ENCODE data around the gene RPS15.

Gene RPS15

DNA sequence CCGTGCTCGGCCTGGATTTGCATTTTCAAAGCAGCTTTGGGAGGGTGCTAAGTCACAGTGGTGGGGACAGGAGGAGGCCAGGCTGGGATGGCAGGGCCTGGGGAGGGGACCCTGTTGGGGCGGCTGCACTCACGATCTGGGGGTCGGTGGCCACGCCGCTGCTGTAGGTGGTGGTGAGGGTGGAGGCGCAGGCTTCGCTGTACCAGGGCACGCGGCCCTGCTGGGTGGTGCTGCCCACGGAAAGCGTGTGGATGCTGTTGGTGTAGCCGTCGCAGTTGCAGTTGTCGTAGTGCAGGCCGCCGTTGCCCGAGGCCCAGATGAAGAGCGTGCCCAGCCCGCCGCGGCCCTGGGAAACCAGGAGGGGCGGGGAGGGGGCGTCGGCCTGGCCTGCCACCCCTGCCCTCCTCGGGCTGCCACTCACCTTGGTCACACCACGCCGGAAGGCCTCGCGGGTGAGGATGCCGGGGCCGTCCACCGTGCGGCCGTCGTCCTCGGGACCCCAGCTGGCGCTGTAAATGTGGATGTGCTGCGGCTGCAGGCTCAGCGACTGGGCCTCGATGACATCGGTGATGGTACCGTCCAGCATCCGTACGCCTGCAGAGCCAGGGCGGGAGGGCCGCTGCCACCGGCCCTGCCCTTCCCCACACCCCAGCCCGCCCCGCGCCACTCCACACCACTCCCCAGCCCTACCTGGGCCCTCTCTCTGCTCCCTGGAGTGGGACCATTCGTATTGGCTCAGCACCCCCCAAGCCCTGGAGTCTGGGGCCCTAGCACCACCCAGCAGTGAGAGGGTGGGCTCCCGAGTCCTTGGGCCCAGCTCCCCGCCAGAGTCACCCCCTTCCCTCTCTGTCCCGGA lies 48.8 kb downstream of the RPS15 start:
- TF ChIP-seq ZNF70 (CRISPR knock-in tag; IDR thresholded peaks at IDR 0.05) = no peak
- no peak for TF ChIP-seq ZC3H10 (CRISPR knock-in tag; IDR thresholded peaks at IDR 0.05)
- no peak for TF ChIP-seq POU6F1 (CRISPR knock-in tag; IDR thresholded peaks at IDR 0.05; ENCODE audit: borderline replicate concordance, low read depth)
- TF ChIP-seq ZNF565 (CRISPR knock-in tag; conservative IDR thresholded peaks at IDR 0.05; ENCODE audit: low read depth) = no peak
- no peak for TF ChIP-seq RARB (CRISPR knock-in tag; IDR thresholded peaks at IDR 0.05)
- TF ChIP-seq, protein P1, sequence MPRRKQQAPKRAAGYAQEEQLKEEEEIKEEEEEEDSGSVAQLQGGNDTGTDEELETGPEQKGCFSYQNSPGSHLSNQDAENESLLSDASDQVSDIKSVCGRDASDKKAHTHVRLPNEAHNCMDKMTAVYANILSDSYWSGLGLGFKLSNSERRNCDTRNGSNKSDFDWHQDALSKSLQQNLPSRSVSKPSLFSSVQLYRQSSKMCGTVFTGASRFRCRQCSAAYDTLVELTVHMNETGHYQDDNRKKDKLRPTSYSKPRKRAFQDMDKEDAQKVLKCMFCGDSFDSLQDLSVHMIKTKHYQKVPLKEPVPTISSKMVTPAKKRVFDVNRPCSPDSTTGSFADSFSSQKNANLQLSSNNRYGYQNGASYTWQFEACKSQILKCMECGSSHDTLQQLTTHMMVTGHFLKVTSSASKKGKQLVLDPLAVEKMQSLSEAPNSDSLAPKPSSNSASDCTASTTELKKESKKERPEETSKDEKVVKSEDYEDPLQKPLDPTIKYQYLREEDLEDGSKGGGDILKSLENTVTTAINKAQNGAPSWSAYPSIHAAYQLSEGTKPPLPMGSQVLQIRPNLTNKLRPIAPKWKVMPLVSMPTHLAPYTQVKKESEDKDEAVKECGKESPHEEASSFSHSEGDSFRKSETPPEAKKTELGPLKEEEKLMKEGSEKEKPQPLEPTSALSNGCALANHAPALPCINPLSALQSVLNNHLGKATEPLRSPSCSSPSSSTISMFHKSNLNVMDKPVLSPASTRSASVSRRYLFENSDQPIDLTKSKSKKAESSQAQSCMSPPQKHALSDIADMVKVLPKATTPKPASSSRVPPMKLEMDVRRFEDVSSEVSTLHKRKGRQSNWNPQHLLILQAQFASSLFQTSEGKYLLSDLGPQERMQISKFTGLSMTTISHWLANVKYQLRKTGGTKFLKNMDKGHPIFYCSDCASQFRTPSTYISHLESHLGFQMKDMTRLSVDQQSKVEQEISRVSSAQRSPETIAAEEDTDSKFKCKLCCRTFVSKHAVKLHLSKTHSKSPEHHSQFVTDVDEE (CRISPR knock-in tag; IDR thresholded peaks at IDR 0.05) = no peak
- ATAC-seq = no peak

- no peak for TF ChIP-seq CREB5 (CRISPR knock-in tag; IDR thresholded peaks at IDR 0.05; ENCODE audit: low read depth)
- TF ChIP-seq ZFP30 (CRISPR knock-in tag; IDR thresholded peaks at IDR 0.05) = no peak
- TF ChIP-seq ZNF565 (CRISPR knock-in tag; conservative IDR thresholded peaks at IDR 0.05; ENCODE audit: low read depth) = no peak
- no peak for TF ChIP-seq TCF4 (CRISPR knock-in tag; IDR thresholded peaks at IDR 0.05; ENCODE audit: borderline replicate concordance)
- no peak for TF ChIP-seq BACH2 (CRISPR knock-in tag; IDR thresholded peaks at IDR 0.05; ENCODE audit: borderline replicate concordance)
- TF ChIP-seq OSR1 (CRISPR knock-in tag; IDR thresholded peaks at IDR 0.05) = no peak
- TF ChIP-seq TOX (CRISPR knock-in tag; IDR thresholded peaks at IDR 0.05; ENCODE audit: borderline replicate concordance) = no peak
- TF ChIP-seq GLIS3 (CRISPR knock-in tag; IDR thresholded peaks at IDR 0.05) = no peak
- no peak for TF ChIP-seq CSDC2 (CRISPR knock-in tag; IDR thresholded peaks at IDR 0.05)
- no peak for TF ChIP-seq POU6F1 (CRISPR knock-in tag; IDR thresholded peaks at IDR 0.05; ENCODE audit: borderline replicate concordance, low read depth)
- TF ChIP-seq RARB (CRISPR knock-in tag; IDR thresholded peaks at IDR 0.05) = no peak
- TF ChIP-seq ESRRG (CRISPR knock-in tag; IDR thresholded peaks at IDR 0.05) = no peak
- no peak for TF ChIP-seq ZFP3 (CRISPR knock-in tag; IDR thresholded peaks at IDR 0.05)
- TF ChIP-seq, protein P1 (CRISPR knock-in tag; IDR thresholded peaks at IDR 0.05) = no peak
- no peak for ATAC-seq
Measured at GRCh38 chr19:1487576-1488281, 49.5 kb downstream of the RPS15 start.

GRCh38 chr19:1488282-1488601 lies 50.0 kb downstream of the RPS15 start:
- ATAC-seq = no peak
- TF ChIP-seq, protein P1 (CRISPR knock-in tag; IDR thresholded peaks at IDR 0.05) = no peak
- TF ChIP-seq CREB5 (CRISPR knock-in tag; IDR thresholded peaks at IDR 0.05; ENCODE audit: low read depth) (no peak), ZNF565 (CRISPR knock-in tag; conservative IDR thresholded peaks at IDR 0.05; ENCODE audit: low read depth) (no peak), PPARA (CRISPR knock-in tag; IDR thresholded peaks at IDR 0.05; ENCODE audit: borderline replicate concordance) (no peak), ZFP3 (CRISPR knock-in tag; IDR thresholded peaks at IDR 0.05) (no peak), ZFP30 (CRISPR knock-in tag; IDR thresholded peaks at IDR 0.05) (no peak)
